Neural progenitor cell (in vitro differentiated cells): Measurements from ENCODE around the gene JAZF1.

Experiments used
- CTCF ChIP-seq: fragments of 200-600 bp; sonication (generic); IDR thresholded peaks from 2 replicates; pipeline ENCODE4 v1.5.1; 2017; ENCODE audit warnings: antibody characterized with exemption, mild to moderate bottlenecking
- EZH2 ChIP-seq: fragments of 200-600 bp; sonication (generic); IDR thresholded peaks from 2 replicates; pipeline ENCODE4 v1.6.1; 2017; ENCODE audit warnings: antibody characterized with exemption, mild to moderate bottlenecking, moderate library complexity
- EZH2phosphoT487 ChIP-seq: fragments of 200-600 bp; sonication (generic); IDR thresholded peaks from 2 replicates; pipeline ENCODE4 v1.6.1; 2017; ENCODE audit warnings: antibody characterized with exemption

DNA sequence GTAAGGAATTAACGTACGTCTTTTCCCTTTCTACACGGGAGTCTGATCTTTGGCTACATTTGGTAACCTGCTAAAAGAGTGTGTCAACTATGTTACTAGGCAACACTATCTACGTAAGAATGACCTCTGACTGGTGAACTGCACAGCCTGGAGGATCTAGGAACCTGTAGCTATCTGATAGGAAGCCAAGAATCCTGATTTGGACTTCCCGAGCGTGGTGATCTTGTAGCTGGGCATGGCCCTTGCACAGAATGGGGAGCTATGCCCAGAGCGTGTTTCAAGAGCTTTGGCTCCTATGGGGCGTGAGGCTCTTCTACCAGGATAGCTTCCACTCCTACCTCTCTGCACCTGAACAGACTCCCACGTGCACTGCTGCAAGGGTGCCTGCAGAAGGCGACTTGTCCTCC is 283.2 kb downstream of the JAZF1 start:
- TF ChIP-seq CTCF (no peak), EZH2 (no peak), EZH2phosphoT487 (no peak)
